PC-9 (cell line): ENCODE data around the gene CDC14B.

ENCODE experiments used
- EZH2 ChIP-seq: fragments of 200-600 bp; sonication (generic); IDR thresholded peaks from 2 replicates; pipeline ENCODE4 v1.8.0; 2017; ENCODE audit warnings: antibody characterized with exemption, low read depth
- TF ChIP-seq, protein P1 (sequence below): fragments of 200-600 bp; sonication (generic); conservative IDR thresholded peaks from 2 replicates; pipeline ENCODE4 v1.6.1; 2017; ENCODE audit warnings: mixed run types, antibody characterized with exemption, mild to moderate bottlenecking, moderate library complexity

DNA sequence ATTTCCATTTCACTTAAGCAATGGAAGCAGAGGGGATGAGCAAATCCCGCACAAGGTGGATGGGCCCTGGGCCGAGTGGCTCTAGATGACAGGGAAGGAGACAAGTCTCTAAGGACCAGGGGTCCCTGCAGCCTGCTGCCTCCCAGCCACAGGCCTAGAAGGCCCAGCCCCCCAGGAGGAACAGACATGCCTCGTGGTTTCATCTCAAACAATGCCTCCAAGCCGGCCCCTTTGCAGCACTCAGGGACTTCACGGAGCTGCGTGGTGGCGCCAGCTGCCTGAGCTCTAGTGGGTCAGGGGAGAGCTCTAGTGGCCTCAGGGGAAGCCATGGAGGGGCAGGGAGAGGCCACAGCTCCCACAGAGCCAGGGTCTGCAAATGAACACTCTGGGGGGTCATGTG lies 120.8 kb downstream of the CDC14B start:
- TF ChIP-seq, protein P1, sequence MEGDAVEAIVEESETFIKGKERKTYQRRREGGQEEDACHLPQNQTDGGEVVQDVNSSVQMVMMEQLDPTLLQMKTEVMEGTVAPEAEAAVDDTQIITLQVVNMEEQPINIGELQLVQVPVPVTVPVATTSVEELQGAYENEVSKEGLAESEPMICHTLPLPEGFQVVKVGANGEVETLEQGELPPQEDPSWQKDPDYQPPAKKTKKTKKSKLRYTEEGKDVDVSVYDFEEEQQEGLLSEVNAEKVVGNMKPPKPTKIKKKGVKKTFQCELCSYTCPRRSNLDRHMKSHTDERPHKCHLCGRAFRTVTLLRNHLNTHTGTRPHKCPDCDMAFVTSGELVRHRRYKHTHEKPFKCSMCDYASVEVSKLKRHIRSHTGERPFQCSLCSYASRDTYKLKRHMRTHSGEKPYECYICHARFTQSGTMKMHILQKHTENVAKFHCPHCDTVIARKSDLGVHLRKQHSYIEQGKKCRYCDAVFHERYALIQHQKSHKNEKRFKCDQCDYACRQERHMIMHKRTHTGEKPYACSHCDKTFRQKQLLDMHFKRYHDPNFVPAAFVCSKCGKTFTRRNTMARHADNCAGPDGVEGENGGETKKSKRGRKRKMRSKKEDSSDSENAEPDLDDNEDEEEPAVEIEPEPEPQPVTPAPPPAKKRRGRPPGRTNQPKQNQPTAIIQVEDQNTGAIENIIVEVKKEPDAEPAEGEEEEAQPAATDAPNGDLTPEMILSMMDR, result no peak
- TF ChIP-seq EZH2, result no peak
